ENCODE measurements around the gene TFAM.
"Not testable (repeated sequence)": the region's sequence is repeated elsewhere in the genome, so short reads cannot be mapped to it uniquely, and the experiment has no call there.

Gene TFAM

GRCh38 chr10:58424176-58424575, 39.0 kb downstream of the TFAM start:
- H3K27ac ChIP-seq (ENCODE audit: poor library complexity, severe bottlenecking) = no peak overlapping the region
- H3K27me3 ChIP-seq (ENCODE audit: insufficient read depth, poor library complexity, severe bottlenecking) = no peaks in the 10 kb centered on the region
- ATAC-seq (ENCODE audit: low read depth) (no peak), DNase-seq (ENCODE audit: low spot score) (no peak)
- H3K36me3 ChIP-seq (ENCODE audit: low read depth) = no peaks in the 10 kb centered on the region
- H3K4me1 ChIP-seq (ENCODE audit: insufficient read depth, poor library complexity, severe bottlenecking) = no peaks in the 10 kb centered on the region
- peaks cover 8% of the 10 kb centered on the region for H3K9me3 ChIP-seq (ENCODE audit: severe bottlenecking)
- no peak overlapping the region for H3K4me3 ChIP-seq (ENCODE audit: severe bottlenecking)
- TF ChIP-seq CTCF (IDR thresholded peaks at IDR 0.05; ENCODE audit: poor library complexity, severe bottlenecking) = no peak

- not testable (repeated sequence) for ATAC-seq (ENCODE audit: low read depth)
These were observed 43.2 kb downstream of the TFAM start for GRCh38 chr10:58428436-58428835.

GRCh38 chr10:58431903-58432302, 46.7 kb downstream of the TFAM start:
- ATAC-seq (ENCODE audit: low read depth) (no peak), DNase-seq (ENCODE audit: low spot score) (no peak)
- peaks cover 21% of the 10 kb centered on the region for H3K4me1 ChIP-seq (ENCODE audit: insufficient read depth, poor library complexity, severe bottlenecking)
- H3K27me3 ChIP-seq (ENCODE audit: insufficient read depth, poor library complexity, severe bottlenecking) = no peaks in the 10 kb centered on the region
- H3K27ac ChIP-seq (ENCODE audit: poor library complexity, severe bottlenecking) = no peak overlapping the region
- H3K36me3 ChIP-seq (ENCODE audit: low read depth) = no peaks in the 10 kb centered on the region
- no peaks in the 10 kb centered on the region for H3K9me3 ChIP-seq (ENCODE audit: severe bottlenecking)
- TF ChIP-seq CTCF (IDR thresholded peaks at IDR 0.05; ENCODE audit: poor library complexity, severe bottlenecking) = no peak
- H3K4me3 ChIP-seq (ENCODE audit: severe bottlenecking) = no peak overlapping the region

More at GRCh38 chr10:58428436-58428835, 43.2 kb downstream of the TFAM start:
- H3K27ac ChIP-seq (ENCODE audit: poor library complexity, severe bottlenecking); H3K36me3 ChIP-seq (ENCODE audit: low read depth); H3K9me3 ChIP-seq (ENCODE audit: severe bottlenecking); DNase-seq (ENCODE audit: low spot score); H3K4me1 ChIP-seq (ENCODE audit: insufficient read depth, poor library complexity, severe bottlenecking); H3K27me3 ChIP-seq (ENCODE audit: insufficient read depth, poor library complexity, severe bottlenecking); H3K4me3 ChIP-seq (ENCODE audit: severe bottlenecking): not testable (repeated sequence)

GRCh38 chr10:58433066-58433465, 47.9 kb downstream of the TFAM start:
- no peaks in the 10 kb centered on the region for H3K9me3 ChIP-seq (ENCODE audit: severe bottlenecking)
- no peak for TF ChIP-seq CTCF (IDR thresholded peaks at IDR 0.05; ENCODE audit: poor library complexity, severe bottlenecking)
- H3K27me3 ChIP-seq (ENCODE audit: insufficient read depth, poor library complexity, severe bottlenecking) = no peaks in the 10 kb centered on the region
- peaks cover 33% of the 10 kb centered on the region for H3K4me1 ChIP-seq (ENCODE audit: insufficient read depth, poor library complexity, severe bottlenecking)
- DNase-seq (ENCODE audit: low spot score) (no peak), ATAC-seq (ENCODE audit: low read depth) (no peak)
- no peak overlapping the region for H3K4me3 ChIP-seq (ENCODE audit: severe bottlenecking)
- no peak overlapping the region for H3K27ac ChIP-seq (ENCODE audit: poor library complexity, severe bottlenecking)
- H3K36me3 ChIP-seq (ENCODE audit: low read depth) = no peaks in the 10 kb centered on the region

GRCh38 chr10:58433571-58433970, 48.4 kb downstream of the TFAM start:
- Histone ChIP-seq H3K36me3 (ENCODE audit: low read depth) (no peaks in the 10 kb centered on the region), H3K9me3 (ENCODE audit: severe bottlenecking) (no peaks in the 10 kb centered on the region), H3K27ac (ENCODE audit: poor library complexity, severe bottlenecking) (no peak overlapping the region), H3K4me3 (ENCODE audit: severe bottlenecking) (no peak overlapping the region), H3K4me1 (ENCODE audit: insufficient read depth, poor library complexity, severe bottlenecking) (peaks cover 38% of the 10 kb centered on the region), H3K27me3 (ENCODE audit: insufficient read depth, poor library complexity, severe bottlenecking) (no peaks in the 10 kb centered on the region)
- no peak for DNase-seq (ENCODE audit: low spot score)
- no peak for ATAC-seq (ENCODE audit: low read depth)
- no peak for TF ChIP-seq CTCF (IDR thresholded peaks at IDR 0.05; ENCODE audit: poor library complexity, severe bottlenecking)
